PFSK-1 (cell line): ENCODE data around the gene TCTN2.

ENCODE experiments used
- POLR2AphosphoS5 ChIP-seq: IDR thresholded peaks from 2 replicates; pipeline ENCODE4 v1.6.1; 2012; ENCODE audit warnings: low read depth, mild to moderate bottlenecking, control low read depth, low read length, moderate library complexity
- REST ChIP-seq, 2 experiments: IDR thresholded peaks; 2 replicates each; pipeline versions ENCODE4 v1.6.1 to v1.8.0; 2011 to 2012; ENCODE audit warnings: low read depth in 2 of 2, low read length in 2 of 2, control low read depth in 1 of 2, inconsistent platforms in 1 of 2, mild to moderate bottlenecking in 1 of 2, moderate library complexity in 1 of 2; ENCODE audit not compliant: insufficient read depth in 1 of 2
- SIN3A ChIP-seq: IDR thresholded peaks from 2 replicates; pipeline ENCODE4 v1.6.1; 2012; ENCODE audit warnings: mild to moderate bottlenecking, low read length, moderate library complexity, borderline replicate concordance; ENCODE audit not compliant: insufficient read depth
- TAF1 ChIP-seq: IDR thresholded peaks from 2 replicates; pipeline ENCODE4 v1.6.1; 2012; ENCODE audit warnings: low read length, control low read depth, borderline replicate concordance; ENCODE audit not compliant: insufficient read depth

GRCh38 chr12:123723011-123723410 lies 52.1 kb downstream of the TCTN2 start:
- TF ChIP-seq TAF1: no peak
- no peak for TF ChIP-seq POLR2AphosphoS5
- no peak for TF ChIP-seq SIN3A
- no peak for TF ChIP-seq REST (IDR thresholded peaks at IDR 0.05; ENCODE audit: insufficient read depth in 1 of 2, low read depth in 2 of 2, low read length in 2 of 2)
